ENCODE measurements around the gene ROBO1. TPM values are rescaled to one million over a fixed set of nuclear protein-coding genes. Genes with fewer than 3 reads are reported as not detected.
A peak's percentile ranks its signal among the peaks of the same experiment; 100 is the strongest.
"Not testable (repeated sequence)": the region's sequence is repeated elsewhere in the genome, so short reads cannot be mapped to it uniquely, and the experiment has no call there.

Gene ROBO1
- total RNA-seq, 1 donor, result 34.2 TPM

DNA sequence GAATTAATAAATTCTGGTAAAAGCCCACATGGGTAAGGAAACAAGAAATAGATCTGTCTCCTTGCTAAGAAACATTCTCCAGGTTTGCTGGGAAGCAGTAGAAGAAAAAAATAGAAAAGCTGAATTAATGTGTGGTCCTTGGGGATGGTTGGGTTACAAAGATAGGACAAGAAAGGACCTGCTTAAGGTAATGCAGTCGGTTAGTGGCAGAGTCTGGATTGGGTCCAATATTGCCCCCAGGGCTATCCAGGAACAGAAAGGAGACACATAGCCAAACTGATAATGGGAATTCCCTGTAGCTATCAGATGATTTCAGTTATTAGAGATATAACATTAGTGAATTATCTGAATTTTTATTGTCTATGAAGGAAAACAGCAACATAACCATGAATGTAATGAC, 584.3 kb downstream of the ROBO1 start:
- no peak overlapping the region for H3K4me3 ChIP-seq (ENCODE audit: low read depth, low read length)
- DNase-seq (ENCODE audit: low read depth), result no peak
- TF ChIP-seq, protein P1, sequence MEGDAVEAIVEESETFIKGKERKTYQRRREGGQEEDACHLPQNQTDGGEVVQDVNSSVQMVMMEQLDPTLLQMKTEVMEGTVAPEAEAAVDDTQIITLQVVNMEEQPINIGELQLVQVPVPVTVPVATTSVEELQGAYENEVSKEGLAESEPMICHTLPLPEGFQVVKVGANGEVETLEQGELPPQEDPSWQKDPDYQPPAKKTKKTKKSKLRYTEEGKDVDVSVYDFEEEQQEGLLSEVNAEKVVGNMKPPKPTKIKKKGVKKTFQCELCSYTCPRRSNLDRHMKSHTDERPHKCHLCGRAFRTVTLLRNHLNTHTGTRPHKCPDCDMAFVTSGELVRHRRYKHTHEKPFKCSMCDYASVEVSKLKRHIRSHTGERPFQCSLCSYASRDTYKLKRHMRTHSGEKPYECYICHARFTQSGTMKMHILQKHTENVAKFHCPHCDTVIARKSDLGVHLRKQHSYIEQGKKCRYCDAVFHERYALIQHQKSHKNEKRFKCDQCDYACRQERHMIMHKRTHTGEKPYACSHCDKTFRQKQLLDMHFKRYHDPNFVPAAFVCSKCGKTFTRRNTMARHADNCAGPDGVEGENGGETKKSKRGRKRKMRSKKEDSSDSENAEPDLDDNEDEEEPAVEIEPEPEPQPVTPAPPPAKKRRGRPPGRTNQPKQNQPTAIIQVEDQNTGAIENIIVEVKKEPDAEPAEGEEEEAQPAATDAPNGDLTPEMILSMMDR (IDR thresholded peaks at IDR 0.05; ENCODE audit: insufficient read depth, low read length), result no peak

DNA sequence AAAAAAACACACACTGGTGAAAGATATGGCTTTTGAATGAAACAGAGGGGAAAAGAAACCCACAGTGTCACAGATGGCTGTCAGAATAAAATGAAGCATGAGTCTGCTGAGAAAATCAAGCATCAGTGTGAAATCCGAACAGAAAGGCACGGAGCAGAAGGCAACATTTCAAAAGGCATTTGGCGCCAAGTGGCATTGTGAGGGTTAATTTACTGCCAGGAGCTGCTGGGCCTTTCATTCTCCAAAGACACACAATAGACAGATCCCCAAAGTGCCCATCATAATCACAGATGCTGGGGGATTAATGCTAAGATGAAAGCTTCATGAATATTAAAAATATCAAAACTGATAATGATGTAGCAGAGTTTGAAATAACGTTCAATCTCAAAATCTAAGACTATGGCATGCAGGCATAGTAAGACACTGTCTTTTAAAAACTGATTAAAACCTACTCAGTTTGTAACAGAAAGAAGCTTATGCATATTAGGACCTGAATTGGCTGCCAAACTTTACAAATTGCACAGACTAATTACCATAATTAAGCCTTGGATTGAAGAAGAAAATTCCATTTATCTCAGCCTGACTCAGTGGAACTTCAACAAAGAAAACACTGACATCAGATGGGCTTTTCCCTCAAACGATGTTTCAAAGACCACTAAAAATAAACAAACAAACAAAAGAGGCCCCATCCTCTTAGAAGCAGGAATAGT, 589.2 kb downstream of the ROBO1 start:
- no peak for DNase-seq (ENCODE audit: low read depth)
- H3K4me3 ChIP-seq (ENCODE audit: low read depth, low read length), result no peak overlapping the region
- TF ChIP-seq, protein P1 (IDR thresholded peaks at IDR 0.05; ENCODE audit: insufficient read depth, low read length), result no peak

DNA sequence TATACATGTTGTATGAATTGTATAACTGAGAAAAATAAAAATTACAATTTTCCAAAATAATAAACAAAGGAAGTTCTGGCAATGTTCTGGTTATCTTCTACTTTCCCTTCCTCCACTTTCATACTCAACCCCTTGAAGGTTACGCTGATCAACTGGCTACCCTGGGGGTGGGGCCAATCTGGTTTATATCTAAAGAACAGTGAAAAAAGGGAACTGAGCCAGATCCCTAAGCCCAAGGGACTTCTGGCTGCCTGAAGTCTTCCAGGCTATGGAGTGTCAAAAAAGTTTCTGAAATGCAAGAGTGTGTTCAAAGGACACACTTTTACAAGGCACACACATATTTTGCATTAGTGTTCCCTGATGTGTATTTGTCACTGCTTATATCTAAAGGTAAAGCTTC, 591.9 kb downstream of the ROBO1 start:
- DNase-seq (ENCODE audit: low read depth), result peak; percentile 17
- TF ChIP-seq, protein P1 (IDR thresholded peaks at IDR 0.05; ENCODE audit: insufficient read depth, low read length), result no peak
- no peak overlapping the region for H3K4me3 ChIP-seq (ENCODE audit: low read depth, low read length)

DNA sequence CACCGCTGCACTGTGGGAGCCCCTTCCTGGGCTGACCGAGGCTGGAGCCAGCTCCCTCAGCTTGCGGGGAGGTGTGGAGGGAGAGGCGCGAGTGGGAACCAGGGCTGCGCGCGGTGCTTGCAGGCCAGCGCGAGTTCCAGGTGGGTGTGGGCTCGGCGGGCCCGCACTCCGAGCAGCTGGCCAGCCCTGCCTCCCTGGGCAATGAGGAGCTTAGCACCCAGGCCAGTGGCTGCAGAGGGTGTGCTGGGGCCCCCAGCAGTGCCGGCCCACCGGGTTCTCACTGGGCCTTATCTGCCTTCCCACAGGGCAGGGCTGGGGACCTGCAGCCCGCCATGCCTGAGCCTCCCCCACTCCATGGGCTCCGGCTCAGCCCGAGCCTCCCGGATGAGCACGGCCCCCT, 594.5 kb downstream of the ROBO1 start:
- DNase-seq (ENCODE audit: low read depth), result not testable (repeated sequence)

DNA sequence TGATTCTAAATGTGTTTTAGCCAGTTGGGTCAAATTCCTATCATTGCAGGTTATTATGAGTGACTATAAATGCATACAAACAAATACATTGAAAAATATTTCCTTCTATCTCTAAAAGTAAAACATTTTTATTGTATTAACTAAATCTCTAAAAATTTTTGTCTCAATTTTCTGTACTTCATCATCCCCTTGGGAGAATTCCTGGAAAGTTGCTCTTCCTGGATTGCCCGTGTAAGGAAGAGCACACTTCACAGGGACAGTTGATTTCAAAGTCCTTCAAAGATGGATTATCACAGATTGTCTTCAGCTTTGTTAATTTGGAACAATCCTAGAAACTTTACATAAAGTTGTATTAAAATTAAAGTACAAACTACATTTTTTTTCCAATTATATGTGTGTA, 595.6 kb downstream of the ROBO1 start:
- no peak for DNase-seq (ENCODE audit: low read depth)
- TF ChIP-seq, protein P1 (IDR thresholded peaks at IDR 0.05; ENCODE audit: insufficient read depth, low read length), result no peak
- no peak overlapping the region for H3K4me3 ChIP-seq (ENCODE audit: low read depth, low read length)

More for the DNA sequence above, 594.5 kb downstream of the ROBO1 start:
- not testable (repeated sequence) for H3K4me3 ChIP-seq (ENCODE audit: low read depth, low read length)

DNA sequence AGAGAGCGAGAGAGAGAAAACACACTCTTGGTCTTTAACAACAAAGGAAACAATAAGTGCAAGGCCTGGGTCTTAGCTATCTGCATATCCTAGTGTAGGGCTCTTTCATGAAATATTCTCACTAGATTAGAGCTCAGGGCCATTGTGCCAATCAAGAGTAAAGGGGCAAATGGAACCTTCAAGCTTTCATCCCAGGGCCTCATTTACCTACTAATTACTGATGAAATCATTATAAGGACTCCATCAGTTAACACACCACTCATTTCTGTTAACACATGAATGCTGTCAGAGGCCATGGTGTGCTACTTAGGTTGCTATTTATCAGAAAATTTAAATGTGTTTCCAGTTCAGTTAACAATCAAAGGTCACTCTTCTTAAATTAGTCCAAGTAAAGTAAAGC, 597.8 kb downstream of the ROBO1 start:
- no peak for DNase-seq (ENCODE audit: low read depth)
- TF ChIP-seq, protein P1 (IDR thresholded peaks at IDR 0.05; ENCODE audit: insufficient read depth, low read length), result no peak
- no peak overlapping the region for H3K4me3 ChIP-seq (ENCODE audit: low read depth, low read length)

DNA sequence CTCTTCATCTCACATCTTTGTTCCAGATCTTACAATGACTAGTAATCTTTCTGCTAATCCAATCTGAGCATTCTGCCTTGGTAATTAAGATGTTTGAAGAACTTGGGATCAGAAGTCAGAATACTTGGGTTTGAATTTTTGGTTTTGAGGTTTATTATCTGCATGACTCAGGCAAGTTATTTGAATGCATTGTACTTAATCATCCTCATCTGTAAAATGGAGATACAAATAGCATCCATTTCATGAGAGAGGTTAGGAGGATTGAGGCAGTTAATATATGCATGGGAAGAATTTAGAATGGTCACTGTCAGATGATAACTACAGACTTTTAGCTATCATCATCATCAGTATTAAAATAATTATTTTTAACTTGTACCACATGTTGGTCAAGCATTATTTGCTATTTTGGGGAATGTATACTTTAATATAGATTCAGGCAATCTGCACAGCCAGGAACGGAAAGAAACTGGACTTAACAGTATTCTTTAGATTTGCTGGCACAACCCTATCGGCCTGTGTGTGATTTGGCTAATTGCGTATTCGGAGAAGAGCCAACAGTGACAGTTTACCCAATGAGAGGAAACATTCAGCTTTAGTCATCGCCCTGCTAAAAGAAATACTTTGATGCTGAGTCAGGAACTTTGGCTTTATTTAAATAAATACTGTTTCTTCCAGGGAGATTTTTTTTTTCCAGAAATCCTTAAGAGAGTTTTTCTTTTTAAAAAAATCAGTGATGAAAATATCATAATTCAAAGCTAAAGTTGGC, 600.0 kb downstream of the ROBO1 start:
- no peak overlapping the region for H3K4me3 ChIP-seq (ENCODE audit: low read depth, low read length)

More for the DNA sequence above, 600.0 kb downstream of the ROBO1 start:
- TF ChIP-seq, protein P1 (IDR thresholded peaks at IDR 0.05; ENCODE audit: insufficient read depth, low read length), result no peak
- peak; percentile 99 for DNase-seq (ENCODE audit: low read depth)
